Right atrium auricular region (tissue), 2 donors: ENCODE results near the gene MBTPS1. TPM values are rescaled to one million over a fixed set of nuclear protein-coding genes. Genes with fewer than 3 reads are reported as not detected.

Source experiments
- DNase-seq: peaks from one replicate; pipeline ENCODE4 v3.0.0-alpha.2; 2019; ENCODE audit warnings: low spot score
- H3K27ac ChIP-seq, 2 donors: fragments of 200-600 bp; sonication (generic); 1 replicate in 1 of 2; 2 replicates in 1 of 2; pipeline ENCODE4 v1.5.1; 2016 to 2019
- H3K27me3 ChIP-seq, 2 donors: fragments of 200-600 bp; sonication (generic); one replicate each; pipeline versions ENCODE4 v1.5.1 to v1.6.0; 2017 to 2019
- H3K36me3 ChIP-seq: fragments of 200-600 bp; sonication (generic); one replicate; pipeline ENCODE4 v1.5.1; 2016
- H3K4me1 ChIP-seq, 2 donors: fragments of 200-600 bp; sonication (generic); one replicate each; pipeline versions ENCODE4 v1.5.1 to v1.6.0; 2017 to 2019
- H3K4me3 ChIP-seq, 2 donors: fragments of 200-600 bp; sonication (generic); 1 replicate in 1 of 2; 2 replicates in 1 of 2; pipeline ENCODE4 v1.5.1; 2017 to 2019; ENCODE audit warnings: mild to moderate bottlenecking in 1 of 2, moderate library complexity in 1 of 2
- H3K9me3 ChIP-seq, 2 donors: fragments of 200-600 bp; sonication (generic); one replicate each; pipeline ENCODE4 v1.5.1; 2019
- total RNA-seq, 2 donors: library from RNA; depleted of rRNA; stranded (reverse); fragments of >200 nt; gene quantifications; one replicate each; pipeline ENCODE4 v1.1.0, GENCODE V29; 2016
- TF ChIP-seq, protein P1 (sequence below), 2 donors: fragments of 200-600 bp; sonication (generic); IDR thresholded peaks; one replicate each; pipeline ENCODE4 v1.5.1; 2019; ENCODE audit warnings: antibody characterized with exemption in 2 of 2

MBTPS1 gene
- total RNA-seq, 2 donors from 2014 or later, result 75.3 to 77.5 TPM

DNA sequence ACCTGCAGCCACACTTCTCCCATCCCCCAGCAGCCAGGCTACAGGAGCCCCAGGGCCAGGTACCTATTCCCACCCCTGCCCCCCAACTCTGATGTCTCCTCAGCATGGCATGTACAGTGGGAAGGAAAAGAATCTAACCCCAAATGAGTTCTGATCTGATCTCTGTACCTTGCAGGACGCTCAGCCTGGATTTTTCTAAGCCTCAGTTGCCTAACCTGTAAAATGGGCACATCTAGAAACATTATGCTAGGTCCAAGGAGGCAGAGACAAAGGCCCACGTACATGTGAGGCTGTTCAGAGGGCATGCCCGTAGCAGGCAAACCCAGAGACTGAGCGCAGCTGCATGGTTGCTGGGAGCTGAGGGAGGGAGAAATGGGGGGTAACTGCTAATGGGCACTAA is 109.2 kb downstream of the MBTPS1 start:
- DNase-seq, result no peak
- Histone ChIP-seq H3K36me3 (no peaks in the 10 kb centered on the region), H3K4me3 (no peak overlapping the region), H3K9me3 (no peaks in the 10 kb centered on the region), H3K27me3 (no peaks in the 10 kb centered on the region), H3K27ac (no peak overlapping the region), H3K4me1 (no peaks in the 10 kb centered on the region)
- TF ChIP-seq, protein P1, sequence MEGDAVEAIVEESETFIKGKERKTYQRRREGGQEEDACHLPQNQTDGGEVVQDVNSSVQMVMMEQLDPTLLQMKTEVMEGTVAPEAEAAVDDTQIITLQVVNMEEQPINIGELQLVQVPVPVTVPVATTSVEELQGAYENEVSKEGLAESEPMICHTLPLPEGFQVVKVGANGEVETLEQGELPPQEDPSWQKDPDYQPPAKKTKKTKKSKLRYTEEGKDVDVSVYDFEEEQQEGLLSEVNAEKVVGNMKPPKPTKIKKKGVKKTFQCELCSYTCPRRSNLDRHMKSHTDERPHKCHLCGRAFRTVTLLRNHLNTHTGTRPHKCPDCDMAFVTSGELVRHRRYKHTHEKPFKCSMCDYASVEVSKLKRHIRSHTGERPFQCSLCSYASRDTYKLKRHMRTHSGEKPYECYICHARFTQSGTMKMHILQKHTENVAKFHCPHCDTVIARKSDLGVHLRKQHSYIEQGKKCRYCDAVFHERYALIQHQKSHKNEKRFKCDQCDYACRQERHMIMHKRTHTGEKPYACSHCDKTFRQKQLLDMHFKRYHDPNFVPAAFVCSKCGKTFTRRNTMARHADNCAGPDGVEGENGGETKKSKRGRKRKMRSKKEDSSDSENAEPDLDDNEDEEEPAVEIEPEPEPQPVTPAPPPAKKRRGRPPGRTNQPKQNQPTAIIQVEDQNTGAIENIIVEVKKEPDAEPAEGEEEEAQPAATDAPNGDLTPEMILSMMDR (IDR thresholded peaks at IDR 0.05), result no peak

DNA sequence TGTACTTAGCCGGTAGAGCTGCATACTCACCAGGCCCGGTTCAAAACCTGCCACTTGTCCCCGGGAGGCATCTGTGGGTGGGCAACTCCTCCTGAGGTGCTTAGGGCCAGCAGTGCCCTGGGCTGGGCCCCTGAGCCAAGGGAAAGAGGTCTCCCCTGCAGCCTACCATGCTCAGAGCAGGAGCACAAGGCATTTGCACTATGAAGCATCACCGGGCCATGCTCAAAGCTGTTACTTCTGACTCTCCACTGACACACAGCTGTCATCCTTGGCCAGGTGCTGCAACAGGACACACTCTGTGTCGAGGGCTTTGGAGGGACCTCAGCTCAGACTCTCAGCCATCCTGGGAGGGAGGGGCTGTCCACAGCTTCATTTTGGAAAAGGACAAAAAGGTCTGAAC is 111.4 kb downstream of the MBTPS1 start:
- no peak overlapping the region for H3K4me3 ChIP-seq
- H3K4me1 ChIP-seq, result no peaks in the 10 kb centered on the region
- no peak overlapping the region for H3K27ac ChIP-seq
- H3K27me3 ChIP-seq, result no peaks in the 10 kb centered on the region
- no peaks in the 10 kb centered on the region for H3K36me3 ChIP-seq
- TF ChIP-seq, protein P1 (IDR thresholded peaks at IDR 0.05), result no peak
- DNase-seq, result no peak
- no peaks in the 10 kb centered on the region for H3K9me3 ChIP-seq

DNA sequence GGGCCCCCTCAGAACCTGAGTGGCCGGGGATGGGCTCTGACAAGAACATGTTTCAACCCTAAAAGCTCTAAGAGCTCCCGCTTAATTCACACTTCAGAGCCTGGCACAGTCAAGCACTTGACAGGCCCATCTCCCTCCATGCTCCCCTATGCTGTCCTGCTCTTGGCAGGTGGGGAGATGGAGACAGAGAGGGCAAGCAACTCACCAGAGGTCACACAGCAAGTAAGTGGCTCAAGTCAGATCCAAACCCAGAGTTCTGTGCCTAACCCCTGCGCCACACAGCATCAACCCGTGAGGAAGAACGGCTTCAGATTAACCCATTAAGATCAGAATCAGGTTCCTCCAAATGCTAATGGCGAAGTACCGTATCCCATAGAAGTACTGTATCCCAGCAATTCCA is 112.3 kb downstream of the MBTPS1 start:
- Histone ChIP-seq H3K27me3 (no peaks in the 10 kb centered on the region), H3K27ac (no peak overlapping the region), H3K36me3 (no peaks in the 10 kb centered on the region), H3K4me1 (no peaks in the 10 kb centered on the region), H3K4me3 (no peak overlapping the region), H3K9me3 (no peaks in the 10 kb centered on the region)
- no peak for DNase-seq
- TF ChIP-seq, protein P1 (IDR thresholded peaks at IDR 0.05), result no peak

Other genes starting within 250 kb of the MBTPS1 start
- gene MLYCD, start 217.8 kb downstream of the MBTPS1 start, total RNA-seq, result 10 to 100 TPM; 22.0 to 37.0 TPM
- 1 to 10 TPM; 6.0 to 6.5 TPM for gene OSGIN1, start 163.7 kb downstream of the MBTPS1 start, total RNA-seq
- under 1 TPM in 1 of 2 donors, not detected in 1; 0.71 TPM for gene NECAB2, start 148.7 kb downstream of the MBTPS1 start, total RNA-seq
- gene SLC38A8, start 74.1 kb downstream of the MBTPS1 start, total RNA-seq, result not detected
- gene HSDL1, start 28.2 kb upstream of the MBTPS1 start, total RNA-seq, result 10 to 100 TPM; 14.6 to 15.4 TPM
- 1 to 10 TPM in 1 of 2 donors, not detected in 1; 1.8 TPM for gene DNAAF1, start 28.4 kb upstream of the MBTPS1 start, total RNA-seq
- gene TAF1C, start 70.1 kb upstream of the MBTPS1 start, total RNA-seq, result 10 to 100 TPM; 16.2 to 18.4 TPM
- under 1 TPM in 1 of 2 donors, not detected in 1; 0.19 TPM for gene ADAD2, start 74.2 kb upstream of the MBTPS1 start, total RNA-seq
- gene KCNG4, start 123.1 kb upstream of the MBTPS1 start, total RNA-seq, result not detected
- 1 to 10 TPM in 1 of 2 donors, under 1 TPM in 1; 0.59 to 3.3 TPM for gene WFDC1, start 177.9 kb upstream of the MBTPS1 start, total RNA-seq